Endothelial cell of umbilical vein (primary cell): ENCODE measurements around the gene WIF1. TPM values are rescaled to one million over a fixed set of nuclear protein-coding genes. Genes with fewer than 3 reads are reported as not detected.

Experiments
- BruUV-seq: library from RNA; stranded (reverse); fragments of 400-500 nt; replicated peaks from 2 replicates; lab custom pipeline; 2021; lab: Mats Ljungman, UMichigan
- CTCF ChIA-PET: fragments of 300-600, 350-600 bp; sonication (Branson Sonifier 250); formaldehyde crosslinking; loops from one replicate; lab custom pipeline; 2021; ENCODE audit warnings: antibody characterized with exemption, inconsistent platforms; lab: Charles Lee
- POLR2A ChIA-PET: fragments of 300-600, 350-600 bp; sonication (Branson Sonifier 250); formaldehyde crosslinking; loops from one replicate; lab custom pipeline; 2021; ENCODE audit warnings: antibody characterized with exemption, inconsistent platforms; lab: Charles Lee
- DNase-seq: peaks from one replicate; pipeline ENCODE4 v3.0.0-alpha.2; 2011; ENCODE audit warnings: low read depth, low spot score
- FAIRE-seq: peaks from 2 replicates; lab custom pipeline; 2011; peaks lifted over from hg19 to GRCh38; lab: Jason Lieb, UNC
- H2AFZ ChIP-seq: 2 replicates; pipeline ENCODE4 v1.6.0; 2012; ENCODE audit warnings: low read depth, low read length, control low read depth, inconsistent platforms
- H3K27ac ChIP-seq: 2 replicates; pipeline ENCODE4 v1.5.1; 2011; ENCODE audit warnings: low read depth, mild to moderate bottlenecking, control low read depth, low read length, moderate library complexity; ENCODE audit not compliant: insufficient read depth
- H3K27me3 ChIP-seq, 2 experiments: 2 replicates each; pipeline versions ENCODE4 v1.6.0 to v1.6.1; 2011; ENCODE audit warnings: low read length in 2 of 2, mixed read lengths in 1 of 2; ENCODE audit not compliant: control insufficient read depth in 2 of 2, insufficient read depth in 2 of 2
- H3K36me3 ChIP-seq, 2 experiments: 2 replicates in 1 of 2; 3 replicates in 1 of 2; pipeline ENCODE4 v1.5.1; 2011; ENCODE audit warnings: low read length in 2 of 2, mild to moderate bottlenecking in 1 of 2, moderate library complexity in 1 of 2; ENCODE audit not compliant: control insufficient read depth in 2 of 2, insufficient read depth in 2 of 2; ENCODE audit errors: extremely low read depth in 1 of 2
- H3K4me1 ChIP-seq: 3 replicates; pipeline ENCODE4 v1.5.1; 2011; ENCODE audit warnings: mild to moderate bottlenecking, low read length; ENCODE audit not compliant: control insufficient read depth, insufficient read depth; ENCODE audit errors: extremely low read depth
- H3K4me2 ChIP-seq: 2 replicates; pipeline ENCODE4 v1.6.1; 2011; ENCODE audit warnings: low read length, control low read depth, mixed read lengths; ENCODE audit not compliant: insufficient read depth
- H3K4me3 ChIP-seq, 3 experiments: fragments of 200-600 bp in 1 of 3; sonication (generic), shearing (Covaris generic) in 1 of 3; replicated peaks in 1 of 3; 2 replicates each; pipeline ENCODE4 v1.5.1; 2011 to 2016; ENCODE audit warnings: control low read depth in 3 of 3, low read length in 3 of 3, mild to moderate bottlenecking in 2 of 3, inconsistent platforms in 1 of 3, low read depth in 1 of 3, moderate library complexity in 1 of 3; ENCODE audit not compliant: insufficient read depth in 1 of 3
- H3K79me2 ChIP-seq: 2 replicates; pipeline ENCODE4 v1.6.0; 2012; ENCODE audit warnings: low read length, inconsistent platforms; ENCODE audit not compliant: control insufficient read depth, insufficient read depth
- H3K9ac ChIP-seq: replicated peaks from 2 replicates; pipeline ENCODE3; 2011; ENCODE audit warnings: low read length, control low read depth; ENCODE audit not compliant: insufficient read depth; ENCODE audit errors: extremely low read depth
- H3K9me1 ChIP-seq: replicated peaks from 3 replicates; pipeline ENCODE4 v1.6.0; 2011; ENCODE audit warnings: mild to moderate bottlenecking, low read length; ENCODE audit not compliant: control insufficient read depth, insufficient read depth; ENCODE audit errors: extremely low read depth
- H3K9me3 ChIP-seq: replicated peaks from 2 replicates; pipeline ENCODE4 v1.5.1; 2012; ENCODE audit warnings: low read length, inconsistent platforms; ENCODE audit not compliant: control insufficient read depth, insufficient read depth
- H4K20me1 ChIP-seq: replicated peaks from 2 replicates; pipeline ENCODE3; 2011; ENCODE audit warnings: mild to moderate bottlenecking, low read length; ENCODE audit not compliant: control insufficient read depth, insufficient read depth; ENCODE audit errors: extremely low read depth
- CTCF ChIP-seq, 2 donors: IDR thresholded peaks; 1 replicate in 1 of 2; 2 replicates in 1 of 2; pipeline ENCODE4 v1.5.1; 2011; ENCODE audit warnings: low read length in 2 of 2, mild to moderate bottlenecking in 2 of 2, moderate library complexity in 2 of 2, control low read depth in 1 of 2, inconsistent platforms in 1 of 2, low read depth in 1 of 2; ENCODE audit not compliant: insufficient read depth in 1 of 2; ENCODE audit errors: extremely low read depth in 1 of 2
- EZH2 ChIP-seq: IDR thresholded peaks from 2 replicates; pipeline ENCODE4 v1.6.1; 2012; ENCODE audit warnings: borderline replicate concordance, low read depth, mild to moderate bottlenecking, moderate library complexity, low read length, inconsistent platforms; ENCODE audit not compliant: severe bottlenecking
- FOS ChIP-seq: IDR thresholded peaks from 2 replicates; pipeline ENCODE4 v1.6.1; 2011; ENCODE audit warnings: mild to moderate bottlenecking, low read length, moderate library complexity, borderline replicate concordance; ENCODE audit not compliant: insufficient read depth
- JUN ChIP-seq: IDR thresholded peaks from 2 replicates; pipeline ENCODE4 v1.6.1; 2011; ENCODE audit warnings: borderline replicate concordance, low read depth; ENCODE audit not compliant: insufficient read length, insufficient read depth
- MAX ChIP-seq: IDR thresholded peaks from 2 replicates; pipeline ENCODE4 v1.6.1; 2011; ENCODE audit not compliant: insufficient read depth, insufficient read length
- MYC ChIP-seq: IDR thresholded peaks from one replicate; pipeline ENCODE4 v1.6.1; 2011; ENCODE audit warnings: mild to moderate bottlenecking, low read depth, low read length
- POLR2A ChIP-seq: IDR thresholded peaks from 2 replicates; pipeline ENCODE4 v1.6.1; 2012; ENCODE audit warnings: low read depth, mild to moderate bottlenecking, control low read depth, low read length
- POLR2AphosphoS5 ChIP-seq: IDR thresholded peaks from 2 replicates; pipeline ENCODE4 v1.6.1; 2012; ENCODE audit warnings: low read depth, mild to moderate bottlenecking, control low read depth, low read length, moderate library complexity; ENCODE audit not compliant: insufficient read depth
- dilution Hi-C: fragments of 300-500 bp; cut with MboI; formaldehyde crosslinking; loops from one replicate; pipeline ENCODE4 v1.15.0; 2019; ENCODE audit warnings: low sequenced_read_pairs; ENCODE audit not compliant: extremely low pct_ligation_motif_present
- intact Hi-C: fragments of 100-400 bp; cut with micrococcal nuclease; formaldehyde crosslinking; loops from one replicate; pipeline ENCODE4 v1.10.0; 2022
- polyA plus RNA-seq, 4 experiments: library from polyadenylated mRNA; depleted of rRNA in 3 of 4; stranded (reverse) in 3 of 4; unstranded in 1 of 4; fragments of >200 nt; gene quantifications; 2 replicates each; pipeline versions ENCODE4 v1.2.1 to v1.2.3, GENCODE V29; 2011 to 2012; ENCODE audit warnings: missing spikeins in 1 of 4
- total RNA-seq: library from RNA; stranded (reverse); gene quantifications from 2 replicates; pipeline ENCODE4 v1.2.3, GENCODE V29; 2021

WIF1 gene
- total and polyA plus RNA-seq, 2 donors (not counting 3 experiments of a cell fraction or from before 2014, with no cell fraction given) = not detected

GRCh38 chr12:65106948-65107347, 14.2 kb downstream of the WIF1 start:
- Histone ChIP-seq H3K4me2 (no peak overlapping the region), H3K79me2 (no peaks in the 10 kb centered on the region), H2AFZ (no peak overlapping the region), H3K27me3 (peaks cover 1 to 4% of the 10 kb centered on the region in 2 experiments), H3K27ac (no peak overlapping the region), H3K9ac (no peak overlapping the region), H3K9me1 (no peaks in the 10 kb centered on the region), H4K20me1 (no peaks in the 10 kb centered on the region), H3K36me3 (no peaks in the 10 kb centered on the region), H3K4me3 (no peak overlapping the region), H3K4me1 (no peaks in the 10 kb centered on the region), H3K9me3 (no peaks in the 10 kb centered on the region)
- BruUV-seq = no TSS peak
- intact Hi-C loops = loop anchor here (1.0 to 2.0 kb wide), 2 partner anchors 216 to 304 kb away; no protein-coding TSS in a partner anchor
- dilution Hi-C loops = no loop called here
- ChIA-PET CTCF (interaction anchor here (0.5 to 5.1 kb wide), 21 partner anchors 9 to 361 kb away, joined by 3 to 116 read pairs (median 4); no protein-coding TSS in a partner anchor), POLR2A (no interaction called here)
- peak; percentile 28 for FAIRE-seq
- TF ChIP-seq JUN (no peak), POLR2A (no peak), MAX (no peak), FOS (no peak), MYC (no peak), CTCF (IDR thresholded peaks at IDR 0.05; ENCODE audit: extremely low read depth in 1 of 2, insufficient read depth in 1 of 2, low read depth in 1 of 2, low read length in 2 of 2) (peak in 1 of 2 donors; percentile 24), EZH2 (no peak), POLR2AphosphoS5 (no peak)
- DNase-seq = peak; percentile 9
